ENCODE measurements around the gene RMDN3.

RMDN3 gene

GRCh38 chr15:40747685-40748631 is 7.1 kb downstream of the RMDN3 start:
- no peak for DNase-seq

- no peak for DNase-seq
Observed at GRCh38 chr15:40746916-40747418, 8.1 kb downstream of the RMDN3 start.

GRCh38 chr15:40744815-40745152 is 10.3 kb downstream of the RMDN3 start:
- no peak for DNase-seq

DNA sequence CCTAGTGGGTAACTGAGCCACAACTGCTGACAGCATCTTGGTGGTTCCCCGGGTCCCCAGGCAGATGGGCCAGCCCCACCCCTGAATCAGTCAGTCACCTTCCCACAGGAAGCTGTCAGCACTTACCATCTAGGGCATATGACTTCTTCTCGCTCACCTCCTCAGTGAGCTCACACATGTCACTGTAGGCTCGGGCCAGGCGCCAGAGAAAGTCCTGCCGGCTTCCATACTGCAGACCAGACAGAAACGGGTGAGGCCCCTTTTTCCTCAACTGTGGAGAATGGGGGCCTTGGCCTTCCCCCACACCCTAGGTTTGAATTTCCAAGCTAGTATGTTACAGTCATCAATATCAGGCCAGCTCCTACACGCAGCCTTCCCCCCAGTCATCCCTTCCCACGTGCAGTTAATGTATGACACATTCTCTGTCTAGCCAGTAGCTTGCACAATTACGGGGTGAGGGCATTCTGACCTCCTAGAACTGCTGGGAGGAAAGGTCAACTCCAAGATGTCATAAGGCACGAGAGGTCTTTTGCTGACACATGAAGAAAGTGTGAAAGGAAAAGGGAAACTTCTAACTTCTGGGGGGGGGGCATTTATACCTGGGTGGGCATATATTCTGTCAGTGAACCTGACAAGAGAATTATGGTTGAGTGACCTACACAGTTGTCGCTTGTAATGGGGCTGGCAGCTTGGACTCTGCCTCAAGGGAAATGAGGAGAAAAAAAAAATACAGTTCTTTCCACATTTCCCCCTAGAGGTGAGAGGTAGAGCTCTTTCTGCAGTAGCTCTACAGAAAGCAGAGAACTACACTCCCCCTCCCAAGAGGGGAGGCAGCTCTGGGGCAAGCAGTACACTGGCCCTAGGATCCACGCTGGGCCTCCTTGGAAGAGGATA is 10.9 kb downstream of the RMDN3 start:
- peak; percentile 81 for DNase-seq

GRCh38 chr15:40743485-40743901 is 11.6 kb downstream of the RMDN3 start:
- no peak for DNase-seq

DNA sequence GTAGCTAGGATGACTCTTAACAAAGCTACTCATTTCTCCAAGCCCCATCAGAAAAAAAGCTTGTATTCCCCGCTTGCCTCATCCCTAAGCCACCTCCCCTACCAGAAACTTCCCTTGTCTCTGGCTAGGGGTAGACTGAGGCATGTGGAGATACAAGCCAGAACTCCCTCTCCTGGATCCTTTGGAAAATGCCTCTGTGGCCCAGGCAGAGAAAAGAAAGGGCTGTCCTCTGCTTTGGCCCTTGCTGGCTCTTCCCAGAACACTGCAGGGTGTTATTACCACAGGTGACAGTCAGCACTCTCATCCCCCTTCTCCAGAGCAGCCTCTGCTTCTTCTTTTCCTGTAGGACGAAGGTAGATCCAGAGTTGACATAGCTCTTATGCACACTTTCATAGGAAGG is 15.2 kb downstream of the RMDN3 start:
- DNase-seq, result no peak

DNA sequence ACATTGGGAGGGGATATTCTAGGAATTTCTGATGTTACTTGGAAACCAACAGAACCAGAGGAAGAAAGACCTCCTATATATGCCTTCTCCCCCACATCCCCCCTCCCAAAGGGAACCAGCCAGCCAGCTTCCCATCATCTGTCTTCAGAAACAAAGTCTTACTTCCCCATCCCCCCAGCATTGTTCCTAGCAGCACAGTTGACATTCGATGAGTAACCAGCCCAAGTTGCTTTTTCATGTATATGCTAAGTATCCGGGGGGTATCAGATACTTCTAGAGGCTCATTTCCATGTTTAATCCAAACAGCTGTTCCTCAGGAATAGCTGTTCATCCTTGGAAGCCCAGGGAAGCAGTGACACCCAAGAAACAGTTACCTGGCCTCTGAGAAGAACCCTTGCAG is 16.0 kb downstream of the RMDN3 start:
- no peak for DNase-seq

- DNase-seq, result no peak
Observed at GRCh38 chr15:40737048-40737447, 18.0 kb downstream of the RMDN3 start.

DNA sequence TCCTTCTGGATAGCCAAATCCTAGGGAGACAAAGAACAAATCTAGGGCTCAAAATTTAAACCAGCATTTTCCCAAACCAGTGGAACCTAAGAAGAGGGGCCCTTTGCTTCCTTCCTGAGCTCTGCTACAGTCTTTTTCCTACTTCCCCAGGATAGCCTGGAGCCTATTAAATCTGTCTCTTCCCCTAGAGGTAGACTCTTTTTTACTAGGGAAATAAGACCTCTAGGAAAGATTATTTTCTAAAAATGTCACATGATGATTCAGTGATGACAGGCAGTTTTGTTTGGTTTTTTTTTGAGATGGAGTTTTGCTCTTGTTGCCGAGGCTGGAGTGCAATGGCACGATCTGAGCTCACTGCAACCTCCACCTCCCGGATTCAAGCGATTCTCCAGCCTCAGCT is 18.5 kb downstream of the RMDN3 start:
- DNase-seq, result no peak

DNA sequence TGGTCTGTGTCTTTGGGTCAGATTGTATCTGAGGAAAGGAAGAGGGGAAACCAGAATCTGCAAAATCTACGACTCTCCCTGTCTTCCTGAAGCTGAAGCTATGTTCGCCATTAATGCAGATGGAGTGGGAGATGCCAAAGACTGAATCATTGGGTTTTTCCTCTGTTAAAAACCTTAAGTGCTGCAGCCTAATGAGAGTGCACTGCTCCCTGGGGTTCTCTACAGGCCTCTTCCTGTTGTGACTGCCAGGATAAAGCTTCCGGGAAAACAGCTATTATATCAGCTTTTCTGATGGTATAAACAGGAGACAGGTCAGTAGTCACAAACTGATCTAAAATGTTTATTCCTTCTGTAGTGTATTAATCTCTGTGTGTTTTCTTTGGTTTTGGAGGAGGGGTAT is 24.0 kb downstream of the RMDN3 start:
- no peak for DNase-seq

GRCh38 chr15:40723919-40724318 is 31.1 kb downstream of the RMDN3 start:
- no peak for DNase-seq

GRCh38 chr15:40722934-40723333 is 32.1 kb downstream of the RMDN3 start:
- no peak for DNase-seq

DNA sequence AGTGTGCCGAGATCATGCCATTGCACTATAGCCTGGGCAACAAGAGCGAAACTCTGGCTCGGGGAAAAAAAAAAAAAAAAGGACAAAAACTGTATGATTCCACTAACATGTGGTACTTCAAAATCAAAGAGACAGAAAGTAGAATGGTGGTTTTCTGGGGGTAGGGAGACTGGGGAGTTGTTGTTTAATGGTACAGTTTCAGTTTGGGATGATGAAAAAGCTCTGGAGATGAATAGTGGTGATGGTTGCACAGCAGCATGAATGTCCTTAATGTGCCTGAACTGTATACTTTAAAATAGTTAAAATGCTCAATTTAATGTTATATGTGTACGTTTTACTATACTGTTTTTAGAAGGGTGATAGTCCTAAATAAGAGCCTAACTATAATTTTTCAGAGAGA is 32.7 kb downstream of the RMDN3 start:
- no peak for DNase-seq

DNA sequence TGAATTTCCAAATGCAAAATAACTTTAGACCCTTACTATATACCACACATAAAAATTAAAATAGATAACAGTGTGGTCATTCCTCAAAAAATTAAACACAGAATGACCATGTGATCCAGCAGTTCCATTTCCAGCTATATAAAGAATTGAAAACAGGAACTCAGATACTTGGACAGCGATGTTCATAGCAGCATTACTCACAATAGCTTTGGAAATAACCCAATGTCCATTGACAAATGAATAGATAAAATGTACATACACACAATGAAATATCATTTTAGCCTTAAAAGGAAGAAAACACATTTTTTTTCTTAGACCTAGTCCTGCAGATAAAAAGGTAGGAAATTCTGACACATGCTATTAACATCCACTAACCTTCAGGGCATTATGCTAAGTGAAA is 33.4 kb downstream of the RMDN3 start:
- DNase-seq, result no peak

GRCh38 chr15:40716165-40716564 is 38.9 kb downstream of the RMDN3 start:
- no peak for DNase-seq

DNA sequence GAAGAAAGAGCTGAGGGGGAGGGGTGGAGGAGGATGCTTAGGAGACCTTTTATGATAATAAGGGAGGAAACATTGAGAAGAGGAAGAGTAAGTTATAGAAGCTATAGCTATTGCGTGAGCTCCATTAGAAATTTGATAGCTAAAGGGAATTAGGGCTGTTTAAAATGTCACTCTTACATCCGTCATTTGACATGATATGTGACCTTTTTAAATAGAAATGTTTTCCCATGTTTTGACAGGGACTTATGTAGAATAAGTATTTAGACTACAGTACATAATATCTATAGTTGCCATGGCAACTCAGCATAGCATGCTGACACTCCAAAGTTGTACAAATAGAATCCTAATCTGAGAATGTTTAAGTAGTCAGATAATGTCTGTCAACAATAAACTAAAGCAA is 40.9 kb downstream of the RMDN3 start:
- no peak for DNase-seq

DNA sequence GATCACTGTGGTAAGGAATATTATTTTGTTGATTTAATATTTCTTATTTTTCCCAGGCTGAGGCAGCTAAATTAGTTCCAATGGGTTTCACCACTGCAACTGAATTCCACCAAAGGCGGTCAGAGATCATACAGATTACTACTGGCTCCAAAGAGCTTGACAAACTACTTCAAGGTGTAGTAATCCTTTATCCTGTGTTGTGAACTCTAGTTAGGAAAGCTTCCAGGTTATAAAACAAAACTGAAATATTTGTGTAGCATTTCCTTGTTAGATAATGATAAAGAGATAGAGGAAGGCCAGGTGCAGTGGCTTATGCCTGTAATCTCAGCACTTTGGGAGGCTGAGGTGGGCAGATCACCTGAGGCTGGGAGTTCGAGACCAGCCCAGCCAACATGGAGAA is 48.9 kb downstream of the RMDN3 start:
- DNase-seq, result no peak

DNA sequence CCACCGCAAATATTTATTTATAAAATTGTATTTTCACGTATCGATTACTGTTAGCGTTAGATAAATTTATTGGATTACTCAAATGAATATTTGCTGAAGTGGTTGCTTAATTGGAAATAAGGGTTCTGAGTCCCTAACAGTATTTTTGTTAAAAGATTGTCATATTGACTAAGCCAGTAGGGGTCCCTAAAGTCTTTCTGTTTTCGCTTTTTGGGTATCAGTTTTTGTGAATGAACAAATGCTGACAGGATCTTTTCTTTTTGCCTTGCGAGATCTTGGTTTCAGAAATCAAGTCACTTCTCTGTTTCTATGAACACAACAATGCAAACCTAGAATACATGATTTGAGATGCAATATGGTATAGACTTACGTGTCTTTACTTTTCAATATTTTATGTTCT is 53.0 kb downstream of the RMDN3 start:
- peak; percentile 54 for DNase-seq

- no peak for DNase-seq
Observed at GRCh38 chr15:40697916-40698315, 57.1 kb downstream of the RMDN3 start.

DNA sequence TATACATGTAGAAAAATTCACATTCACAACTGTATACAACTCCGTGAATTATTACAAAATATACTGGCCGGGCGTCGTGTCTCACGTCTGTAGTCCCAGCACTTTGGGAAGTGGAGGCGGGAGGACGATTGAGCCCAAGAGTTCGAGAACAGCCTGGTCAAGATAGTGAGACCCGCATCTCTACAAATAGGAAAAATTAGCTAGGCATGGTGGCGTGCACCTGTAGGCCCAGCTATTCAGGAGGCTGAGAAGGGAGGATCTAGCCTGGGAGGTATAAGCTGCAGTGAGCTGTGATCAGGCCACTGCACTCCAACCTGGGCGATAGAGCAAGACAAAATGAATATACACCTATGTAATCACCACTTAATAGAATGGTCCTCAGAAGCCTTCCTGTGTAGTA is 58.8 kb downstream of the RMDN3 start:
- no peak for DNase-seq

DNA sequence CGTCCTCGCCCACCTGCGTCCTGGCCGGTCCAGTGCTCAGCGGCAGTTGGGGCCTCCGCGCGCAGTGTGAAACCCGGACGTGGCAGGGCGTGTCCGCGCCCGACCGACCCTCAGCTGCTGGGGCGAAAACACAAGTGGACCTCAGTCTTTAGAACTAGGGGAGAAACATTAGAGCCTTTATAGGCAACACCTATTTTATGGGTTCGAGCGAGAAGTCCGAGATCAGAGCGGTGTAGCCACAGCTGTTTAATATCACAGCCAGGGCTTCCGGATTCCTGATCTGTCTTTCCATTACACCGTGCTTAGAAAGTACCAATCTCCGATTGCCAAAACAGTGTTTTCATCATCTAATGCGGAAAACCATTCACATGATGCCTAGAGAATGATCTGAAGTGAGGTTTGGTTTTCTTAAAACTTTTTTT is 59.6 kb downstream of the RMDN3 start:
- peak; percentile 25 for DNase-seq

- DNase-seq, result peak; percentile 92
Observed at GRCh38 chr15:40694688-40695468, 60.2 kb downstream of the RMDN3 start, which contains the start of gene RAD51. Gene RAD51, plus strand, starts transcription at chr15:40695174. Its CDS starts 3,585 bp downstream, at chr15:40698759.
